ENCODE data around the gene GPRASP2. TPM values are rescaled to one million over a fixed set of nuclear protein-coding genes. Genes with fewer than 3 reads are reported as not detected.
A peak's percentile ranks its signal among the peaks of the same experiment; 100 is the strongest.

GPRASP2 gene
- polyA plus RNA-seq, 1 donor (not counting 4 experiments of a cell fraction or from before 2014, with no cell fraction given): 4.9 TPM

DNA sequence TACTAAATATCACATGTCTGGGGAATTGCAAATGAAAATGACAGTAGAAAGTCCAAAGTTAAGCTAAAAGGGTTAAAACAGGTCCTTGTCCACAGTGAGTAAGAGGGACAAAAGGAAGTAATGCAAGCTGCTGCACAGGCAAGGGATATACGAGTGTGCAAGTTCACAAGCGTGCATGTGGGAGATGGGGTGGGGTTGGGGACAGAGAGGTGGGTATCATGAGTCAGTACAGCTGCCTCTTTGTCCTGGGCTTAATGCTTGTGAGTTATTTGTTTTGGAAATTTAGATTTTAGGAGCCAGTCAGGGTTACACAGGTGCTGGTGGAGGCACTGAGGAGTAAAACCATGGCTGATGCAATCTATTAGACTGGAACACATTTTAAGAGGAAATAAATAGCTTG lies 3.3 kb upstream of the GPRASP2 start:
- FAIRE-seq (no peak), DNase-seq (ENCODE audit: low read depth, low spot score) (no peak)
- Histone ChIP-seq H3K9me1 (ENCODE audit: control insufficient read depth, extremely low read depth, insufficient read depth, low read length) (no peaks in the 10 kb centered on the region), H3K4me3 (ENCODE audit: control insufficient read depth in 2 of 3, extremely low read depth in 1 of 3, insufficient read depth in 2 of 3, low read depth in 1 of 3, low read length in 3 of 3) (no peak overlapping the region), H4K20me1 (ENCODE audit: control insufficient read depth, extremely low read depth, insufficient read depth, low read length) (no peaks in the 10 kb centered on the region), H3K9ac (ENCODE audit: control insufficient read depth, extremely low read depth, insufficient read depth, low read length) (no peak overlapping the region), H3K36me3 (ENCODE audit: control insufficient read depth in 2 of 2, extremely low read depth in 1 of 2, insufficient read depth in 2 of 2, low read length in 2 of 2) (no peaks in the 10 kb centered on the region), H3K27me3 (ENCODE audit: control insufficient read depth, extremely low read depth, insufficient read depth, low read length) (peaks cover 8% of the 10 kb centered on the region), H3K27ac (ENCODE audit: control insufficient read depth, insufficient read depth, low read length) (no peak overlapping the region), H3K9me3 (ENCODE audit: control insufficient read depth, low read depth, low read length) (no peaks in the 10 kb centered on the region), H3K4me2 (ENCODE audit: control insufficient read depth, extremely low read depth, insufficient read depth, low read depth, low read length) (no peak overlapping the region), H3K79me2 (ENCODE audit: control insufficient read depth, insufficient read depth, low read length) (no peaks in the 10 kb centered on the region), H3K4me1 (ENCODE audit: control insufficient read depth, extremely low read depth, insufficient read depth, low read length) (no peaks in the 10 kb centered on the region), H2AFZ (ENCODE audit: control insufficient read depth, low read length) (no peak overlapping the region)
- TF ChIP-seq, protein P1, sequence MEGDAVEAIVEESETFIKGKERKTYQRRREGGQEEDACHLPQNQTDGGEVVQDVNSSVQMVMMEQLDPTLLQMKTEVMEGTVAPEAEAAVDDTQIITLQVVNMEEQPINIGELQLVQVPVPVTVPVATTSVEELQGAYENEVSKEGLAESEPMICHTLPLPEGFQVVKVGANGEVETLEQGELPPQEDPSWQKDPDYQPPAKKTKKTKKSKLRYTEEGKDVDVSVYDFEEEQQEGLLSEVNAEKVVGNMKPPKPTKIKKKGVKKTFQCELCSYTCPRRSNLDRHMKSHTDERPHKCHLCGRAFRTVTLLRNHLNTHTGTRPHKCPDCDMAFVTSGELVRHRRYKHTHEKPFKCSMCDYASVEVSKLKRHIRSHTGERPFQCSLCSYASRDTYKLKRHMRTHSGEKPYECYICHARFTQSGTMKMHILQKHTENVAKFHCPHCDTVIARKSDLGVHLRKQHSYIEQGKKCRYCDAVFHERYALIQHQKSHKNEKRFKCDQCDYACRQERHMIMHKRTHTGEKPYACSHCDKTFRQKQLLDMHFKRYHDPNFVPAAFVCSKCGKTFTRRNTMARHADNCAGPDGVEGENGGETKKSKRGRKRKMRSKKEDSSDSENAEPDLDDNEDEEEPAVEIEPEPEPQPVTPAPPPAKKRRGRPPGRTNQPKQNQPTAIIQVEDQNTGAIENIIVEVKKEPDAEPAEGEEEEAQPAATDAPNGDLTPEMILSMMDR (optimal IDR thresholded peaks at IDR 0.05 in 1 of 3, IDR thresholded peaks at IDR 0.05 in 1 of 3, conservative IDR thresholded peaks at IDR 0.05 in 1 of 3; ENCODE audit: extremely low read depth in 1 of 3, insufficient read depth in 2 of 3, low read length in 3 of 3): no peak
- TF ChIP-seq EZH2 (IDR thresholded peaks at IDR 0.05; ENCODE audit: low read length): no peak
- dilution Hi-C loops (cut with MboI; ENCODE audit: extremely low pct_ligation_motif_present, low sequenced_read_pairs): no loop called here

DNA sequence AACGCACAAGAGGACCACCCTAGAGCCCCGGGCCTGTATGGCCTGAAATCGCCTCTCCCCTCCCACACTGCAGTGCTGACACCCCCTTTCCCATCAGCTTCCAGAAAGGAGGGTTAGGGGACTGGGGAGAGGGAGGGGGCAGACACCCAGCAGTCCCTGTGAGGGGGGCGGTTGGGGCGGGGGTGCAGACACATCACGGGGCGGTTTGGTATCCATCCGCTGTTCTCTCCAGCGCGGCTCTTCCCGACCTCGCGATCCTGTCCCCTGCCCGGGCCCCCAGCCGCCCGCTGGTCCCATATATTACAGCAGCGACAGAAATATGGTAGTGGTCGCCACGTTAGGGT lies 404 bp upstream of the GPRASP2 start:
- Histone ChIP-seq H4K20me1 (ENCODE audit: control insufficient read depth, extremely low read depth, insufficient read depth, low read length) (no peaks in the 10 kb centered on the region), H3K36me3 (ENCODE audit: control insufficient read depth in 2 of 2, extremely low read depth in 1 of 2, insufficient read depth in 2 of 2, low read length in 2 of 2) (no peaks in the 10 kb centered on the region), H2AFZ (ENCODE audit: control insufficient read depth, low read length) (peak overlapping the region; percentile 85), H3K9me3 (ENCODE audit: control insufficient read depth, low read depth, low read length) (no peaks in the 10 kb centered on the region), H3K79me2 (ENCODE audit: control insufficient read depth, insufficient read depth, low read length) (no peaks in the 10 kb centered on the region), H3K4me1 (ENCODE audit: control insufficient read depth, extremely low read depth, insufficient read depth, low read length) (no peaks in the 10 kb centered on the region), H3K27me3 (ENCODE audit: control insufficient read depth, extremely low read depth, insufficient read depth, low read length) (peaks cover 8% of the 10 kb centered on the region), H3K9ac (ENCODE audit: control insufficient read depth, extremely low read depth, insufficient read depth, low read length) (no peak overlapping the region), H3K9me1 (ENCODE audit: control insufficient read depth, extremely low read depth, insufficient read depth, low read length) (no peaks in the 10 kb centered on the region), H3K4me2 (ENCODE audit: control insufficient read depth, extremely low read depth, insufficient read depth, low read depth, low read length) (peak overlapping the region; percentile 73), H3K27ac (ENCODE audit: control insufficient read depth, insufficient read depth, low read length) (no peak overlapping the region), H3K4me3 (ENCODE audit: control insufficient read depth in 2 of 3, extremely low read depth in 1 of 3, insufficient read depth in 2 of 3, low read depth in 1 of 3, low read length in 3 of 3) (peak overlapping the region in 2 of 3 experiments; percentile 20 to 49)
- DNase-seq (ENCODE audit: low read depth, low spot score) (no peak), FAIRE-seq (no peak)
- dilution Hi-C loops (cut with MboI; ENCODE audit: extremely low pct_ligation_motif_present, low sequenced_read_pairs): no loop called here
- TF ChIP-seq EZH2 (IDR thresholded peaks at IDR 0.05; ENCODE audit: low read length): no peak
- TF ChIP-seq, protein P1 (optimal IDR thresholded peaks at IDR 0.05 in 1 of 3, IDR thresholded peaks at IDR 0.05 in 1 of 3, conservative IDR thresholded peaks at IDR 0.05 in 1 of 3; ENCODE audit: extremely low read depth in 1 of 3, insufficient read depth in 2 of 3, low read length in 3 of 3): no peak

All from keratinocyte (primary cell).